CD4-positive, alpha-beta T cell treated with Interleukin-15 for 4 hours (primary cell): ENCODE data around the gene MRPL42.
"Not testable (repeated sequence)": the region's sequence is repeated elsewhere in the genome, so short reads cannot be mapped to it uniquely, and the experiment has no call there.

Source experiments
- DNase-seq: peaks from one replicate; pipeline ENCODE4 v3.0.0-alpha.2; 2020; ENCODE audit warnings: low spot score

The MRPL42 gene

GRCh38 chr12:93467351-93468007, at the start of gene MRPL42:
Gene MRPL42, plus strand, starts transcription at chr12:93467514. Its CDS starts 1,772 bp downstream, at chr12:93469286.
- DNase-seq: peak; percentile 94

GRCh38 chr12:93417967-93418480, 49.3 kb upstream of the MRPL42 start:
- no peak for DNase-seq

GRCh38 chr12:93419388-93420034, 47.8 kb upstream of the MRPL42 start:
- peak; percentile 44 for DNase-seq

GRCh38 chr12:93422050-93422449, 45.3 kb upstream of the MRPL42 start:
- no peak for DNase-seq

GRCh38 chr12:93425736-93426411, 41.4 kb upstream of the MRPL42 start:
- no peak for DNase-seq

- no peak for DNase-seq
Measured at GRCh38 chr12:93426412-93426805, 40.9 kb upstream of the MRPL42 start.

- no peak for DNase-seq
Measured at GRCh38 chr12:93427779-93428564, 39.3 kb upstream of the MRPL42 start.

- no peak for DNase-seq
Measured at GRCh38 chr12:93429448-93429847, 37.9 kb upstream of the MRPL42 start.

GRCh38 chr12:93429852-93430251, 37.5 kb upstream of the MRPL42 start:
- no peak for DNase-seq

- DNase-seq: no peak
Measured at GRCh38 chr12:93430280-93430679, 37.0 kb upstream of the MRPL42 start.

- not testable (repeated sequence) for DNase-seq
Measured at GRCh38 chr12:93432031-93432430, 35.3 kb upstream of the MRPL42 start.

- no peak for DNase-seq
Measured at GRCh38 chr12:93434256-93434865, 33.0 kb upstream of the MRPL42 start.

GRCh38 chr12:93438266-93439050, 28.9 kb upstream of the MRPL42 start:
- no peak for DNase-seq

GRCh38 chr12:93440043-93440835, 27.1 kb upstream of the MRPL42 start:
- DNase-seq: no peak

- DNase-seq: peak; percentile 34
Measured at GRCh38 chr12:93441081-93441616, 26.2 kb upstream of the MRPL42 start.

- peak; percentile 94 for DNase-seq
Measured at GRCh38 chr12:93441617-93442410, 25.5 kb upstream of the MRPL42 start, which contains the start of gene UBE2N. Gene UBE2N, minus strand, starts transcription at chr12:93441947. Its CDS starts 63 bp downstream, at chr12:93441884.

GRCh38 chr12:93442411-93443340, 24.6 kb upstream of the MRPL42 start:
- no peak for DNase-seq

GRCh38 chr12:93443576-93443975, 23.7 kb upstream of the MRPL42 start:
- DNase-seq: no peak
